ENCODE data around the gene SLC7A1. TPM values are rescaled to one million over a fixed set of nuclear protein-coding genes. Genes with fewer than 3 reads are reported as not detected.

Gene SLC7A1
- polyA plus RNA-seq, 3 donors: 0.89 to 2.2 (median 0.92) TPM

DNA sequence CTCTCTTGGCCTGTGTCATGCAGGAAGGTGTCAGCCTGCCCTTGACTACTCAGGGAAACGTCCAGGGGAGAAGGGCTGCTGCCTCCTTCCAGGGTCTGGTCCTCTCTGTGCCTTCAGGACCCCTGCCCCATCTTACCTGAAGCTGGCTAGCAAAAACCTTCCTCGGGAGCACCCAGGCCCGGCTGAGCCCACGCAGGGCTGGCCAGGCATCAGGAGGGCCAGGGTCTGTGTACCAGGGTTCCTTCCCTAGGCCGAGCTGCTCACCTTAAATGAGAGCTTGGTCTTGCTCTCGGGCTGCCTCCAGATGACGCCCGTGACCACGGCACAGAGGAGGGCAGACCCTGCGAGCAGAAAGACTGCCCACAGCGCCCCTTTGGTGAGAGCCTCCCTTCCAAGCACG lies 78.6 kb downstream of the SLC7A1 start:
- H3K27me3 ChIP-seq (ENCODE audit: control insufficient read depth in 2 of 2, insufficient read depth in 2 of 2, low read length in 2 of 2): no peaks in the 10 kb centered on the region
- no peak overlapping the region for H2AFZ ChIP-seq (ENCODE audit: insufficient read depth, low read depth, low read length, poor library complexity, severe bottlenecking)
- H3K36me3 ChIP-seq (replicated peaks in 1 of 2; ENCODE audit: control insufficient read depth in 1 of 2, insufficient read depth in 2 of 2, low read length in 2 of 2): peaks cover 81 to 98% of the 10 kb centered on the region in 2 donors
- H3K27ac Mint-ChIP-seq: peak overlapping the region in 1 of 7 donors; percentile 18
- no peaks in the 10 kb centered on the region for H3K27me3 Mint-ChIP-seq (ENCODE audit: low read depth in 3 of 3)
- H3K79me2 ChIP-seq (ENCODE audit: insufficient read depth, low read length): no peaks in the 10 kb centered on the region
- H3K9me3 Mint-ChIP-seq: peaks cover 0 to 2% (median 0%) of the 10 kb centered on the region in 7 donors
- H3K36me3 Mint-ChIP-seq: peaks cover 71 to 76% of the 10 kb centered on the region in 2 donors
- no peak for DNase-seq
- TF ChIP-seq, protein P1, sequence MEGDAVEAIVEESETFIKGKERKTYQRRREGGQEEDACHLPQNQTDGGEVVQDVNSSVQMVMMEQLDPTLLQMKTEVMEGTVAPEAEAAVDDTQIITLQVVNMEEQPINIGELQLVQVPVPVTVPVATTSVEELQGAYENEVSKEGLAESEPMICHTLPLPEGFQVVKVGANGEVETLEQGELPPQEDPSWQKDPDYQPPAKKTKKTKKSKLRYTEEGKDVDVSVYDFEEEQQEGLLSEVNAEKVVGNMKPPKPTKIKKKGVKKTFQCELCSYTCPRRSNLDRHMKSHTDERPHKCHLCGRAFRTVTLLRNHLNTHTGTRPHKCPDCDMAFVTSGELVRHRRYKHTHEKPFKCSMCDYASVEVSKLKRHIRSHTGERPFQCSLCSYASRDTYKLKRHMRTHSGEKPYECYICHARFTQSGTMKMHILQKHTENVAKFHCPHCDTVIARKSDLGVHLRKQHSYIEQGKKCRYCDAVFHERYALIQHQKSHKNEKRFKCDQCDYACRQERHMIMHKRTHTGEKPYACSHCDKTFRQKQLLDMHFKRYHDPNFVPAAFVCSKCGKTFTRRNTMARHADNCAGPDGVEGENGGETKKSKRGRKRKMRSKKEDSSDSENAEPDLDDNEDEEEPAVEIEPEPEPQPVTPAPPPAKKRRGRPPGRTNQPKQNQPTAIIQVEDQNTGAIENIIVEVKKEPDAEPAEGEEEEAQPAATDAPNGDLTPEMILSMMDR (IDR thresholded peaks at IDR 0.05): no peak
- H3K4me3 Mint-ChIP-seq: no peak overlapping the region
- no peak overlapping the region for H3K4me2 ChIP-seq (replicated peaks; ENCODE audit: extremely low read depth, low read length, poor library complexity, severe bottlenecking)
- H3K4me3 ChIP-seq (replicated peaks in 1 of 3; ENCODE audit: low read depth in 2 of 3, low read length in 3 of 3): no peak overlapping the region
- H3K9ac ChIP-seq (ENCODE audit: insufficient read depth, low read length, poor library complexity, severe bottlenecking): no peak overlapping the region
- intact Hi-C loops (cut with micrococcal nuclease): no loop called here
- 96% methylated on average over 10 of the region's 12 CpGs for WGBS (ENCODE audit: insufficient coverage)
- H3K4me1 ChIP-seq (ENCODE audit: control insufficient read depth in 1 of 2, insufficient read depth in 2 of 2, low read length in 2 of 2): no peaks in the 10 kb centered on the region
- H3K27ac ChIP-seq (ENCODE audit: low read depth in 1 of 2, low read length in 2 of 2): peak overlapping the region in 1 of 2 donors; percentile 4
- H4K20me1 ChIP-seq (ENCODE audit: insufficient read depth, low read length): no peaks in the 10 kb centered on the region
- H3K4me1 Mint-ChIP-seq: no peaks in the 10 kb centered on the region
- H3K9me3 ChIP-seq (replicated peaks in 1 of 2; ENCODE audit: control insufficient read depth in 1 of 2, insufficient read depth in 1 of 2, low read length in 2 of 2): no peaks in the 10 kb centered on the region

DNA sequence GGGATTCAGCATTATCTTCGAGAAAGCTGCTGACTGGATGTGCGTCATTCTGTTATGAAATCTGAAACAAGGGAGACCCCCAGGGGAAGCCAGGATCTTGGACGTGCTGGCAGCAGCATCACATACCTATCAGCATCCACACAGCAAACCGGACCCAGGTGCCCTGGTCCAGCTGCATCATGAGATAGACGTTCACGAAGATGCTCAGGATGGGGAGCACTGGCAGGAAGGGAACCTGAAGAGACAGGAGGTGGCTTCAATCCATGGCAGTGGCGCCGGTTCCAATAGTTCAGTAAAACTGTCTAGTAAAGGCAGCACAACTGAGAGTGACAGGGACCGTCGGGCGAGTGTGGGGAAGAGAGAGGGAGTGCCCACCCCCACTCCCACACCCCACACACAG lies 79.5 kb downstream of the SLC7A1 start:
- 100% methylated on average over 2 of the region's 11 CpGs for WGBS (ENCODE audit: insufficient coverage)

More for the DNA sequence above, 79.5 kb downstream of the SLC7A1 start:
- intact Hi-C loops (cut with micrococcal nuclease): no loop called here
- Mint-ChIP-seq H3K4me1 (no peaks in the 10 kb centered on the region), H3K36me3 (peaks cover 72 to 77% of the 10 kb centered on the region in 2 donors), H3K27me3 (ENCODE audit: low read depth in 3 of 3) (no peaks in the 10 kb centered on the region), H3K4me3 (no peak overlapping the region), H3K27ac (peak overlapping the region in 2 of 7 donors; percentile 32 to 47), H3K9me3 (peaks cover 0 to 2% (median 0%) of the 10 kb centered on the region in 7 donors)
- H2AFZ ChIP-seq (ENCODE audit: insufficient read depth, low read depth, low read length, poor library complexity, severe bottlenecking): no peak overlapping the region
- no peaks in the 10 kb centered on the region for H3K27me3 ChIP-seq (ENCODE audit: control insufficient read depth in 2 of 2, insufficient read depth in 2 of 2, low read length in 2 of 2)
- H3K4me3 ChIP-seq (replicated peaks in 1 of 3; ENCODE audit: low read depth in 2 of 3, low read length in 3 of 3): no peak overlapping the region
- H3K9ac ChIP-seq (ENCODE audit: insufficient read depth, low read length, poor library complexity, severe bottlenecking): no peak overlapping the region
- no peak for DNase-seq
- no peaks in the 10 kb centered on the region for H3K4me1 ChIP-seq (ENCODE audit: control insufficient read depth in 1 of 2, insufficient read depth in 2 of 2, low read length in 2 of 2)
- H3K4me2 ChIP-seq (replicated peaks; ENCODE audit: extremely low read depth, low read length, poor library complexity, severe bottlenecking): no peak overlapping the region
- TF ChIP-seq, protein P1 (IDR thresholded peaks at IDR 0.05): no peak
- no peaks in the 10 kb centered on the region for H4K20me1 ChIP-seq (ENCODE audit: insufficient read depth, low read length)
- H3K9me3 ChIP-seq (replicated peaks in 1 of 2; ENCODE audit: control insufficient read depth in 1 of 2, insufficient read depth in 1 of 2, low read length in 2 of 2): no peaks in the 10 kb centered on the region
- no peak overlapping the region for H3K27ac ChIP-seq (ENCODE audit: low read depth in 1 of 2, low read length in 2 of 2)
- no peaks in the 10 kb centered on the region for H3K79me2 ChIP-seq (ENCODE audit: insufficient read depth, low read length)
- H3K36me3 ChIP-seq (replicated peaks in 1 of 2; ENCODE audit: control insufficient read depth in 1 of 2, insufficient read depth in 2 of 2, low read length in 2 of 2): peaks cover 74 to 98% of the 10 kb centered on the region in 2 donors

Measured in CD14-positive monocyte (primary cell).